PC-3 (cell line): ENCODE measurements around the gene CP. TPM values are rescaled to one million over a fixed set of nuclear protein-coding genes. Genes with fewer than 3 reads are reported as not detected.

Source experiments
- ATAC-seq: fragments of 200-7000 bp; cut with Tn5 transposase; 2 replicates; pipeline ENCODE4 v1.9.1; 2020; ENCODE audit warnings: mild to moderate bottlenecking, moderate library complexity
- BruUV-seq: library from RNA; stranded (reverse); fragments of 400-500 nt; replicated peaks from 2 replicates; lab custom pipeline; 2021; lab: Mats Ljungman, UMichigan
- CTCF ChIA-PET: fragments of 300-600 bp; sonication (Branson Sonifier 250); formaldehyde crosslinking; loops from one replicate; lab custom pipeline; 2022; ENCODE audit warnings: antibody characterized with exemption; lab: Charles Lee
- POLR2A ChIA-PET: fragments of 300-600 bp; sonication (Branson Sonifier 250); formaldehyde crosslinking; loops from one replicate; lab custom pipeline; 2022; ENCODE audit warnings: antibody characterized with exemption; ENCODE audit not compliant: unreplicated experiment; lab: Charles Lee
- DNase-seq: peaks from one replicate; pipeline ENCODE4 v3.0.0-alpha.2; 2015
- H2AFZ ChIP-seq: fragments of 300-600 bp; sonication (generic); 2 replicates; pipeline ENCODE4 v1.6.0; 2016; ENCODE audit warnings: antibody characterized with exemption, low read length
- H3F3A ChIP-seq: fragments of 300-600 bp; sonication (generic); one replicate; pipeline ENCODE4 v1.6.0; 2017; ENCODE audit warnings: antibody characterized with exemption, low read length, control low read depth, mild to moderate bottlenecking; ENCODE audit not compliant: unreplicated experiment
- H3K27ac ChIP-seq: fragments of 300-600 bp; sonication (generic); 2 replicates; pipeline ENCODE4 v1.5.1; 2016; ENCODE audit warnings: mild to moderate bottlenecking, low read length
- H3K27me3 ChIP-seq: fragments of 300-600 bp; sonication (generic); 2 replicates; pipeline ENCODE4 v1.6.1; 2016; ENCODE audit warnings: low read length, mixed read lengths
- H3K36me3 ChIP-seq: fragments of 300-600 bp; sonication (generic); 2 replicates; pipeline ENCODE4 v1.6.1; 2016; ENCODE audit warnings: low read depth, mixed run types, low read length, mixed read lengths
- H3K4me1 ChIP-seq: fragments of 300-600 bp; sonication (generic); 2 replicates; pipeline ENCODE4 v1.5.1; 2016; ENCODE audit warnings: low read length; ENCODE audit not compliant: insufficient read depth
- H3K4me2 ChIP-seq: fragments of 300-600 bp; sonication (generic); 2 replicates; pipeline ENCODE4 v1.6.0; 2016; ENCODE audit warnings: low read length
- H3K4me3 ChIP-seq: fragments of 300-600 bp; sonication (generic); 2 replicates; pipeline ENCODE4 v1.5.1; 2016; ENCODE audit warnings: mild to moderate bottlenecking, low read length, mixed read lengths
- H3K79me2 ChIP-seq: fragments of 300-600 bp; sonication (generic); 2 replicates; pipeline ENCODE4 v1.6.1; 2017; ENCODE audit warnings: low read length, mixed read lengths
- H3K9ac ChIP-seq: fragments of 300-600 bp; sonication (generic); 2 replicates; pipeline ENCODE4 v1.6.0; 2016; ENCODE audit warnings: mild to moderate bottlenecking, low read length
- H3K9me2 ChIP-seq: fragments of 300-600 bp; sonication (generic); replicated peaks from 2 replicates; pipeline ENCODE4 v1.6.1; 2016; ENCODE audit warnings: mixed run types, low read length, mixed read lengths
- H3K9me3 ChIP-seq: fragments of 300-600 bp; sonication (generic); 2 replicates; pipeline ENCODE4 v1.6.1; 2016; ENCODE audit warnings: low read length, mixed read lengths
- H4K20me1 ChIP-seq: fragments of 300-600 bp; sonication (generic); 2 replicates; pipeline ENCODE4 v1.6.1; 2016; ENCODE audit warnings: low read length, mixed read lengths
- CTCF ChIP-seq: fragments of 300-600 bp; sonication (generic); conservative IDR thresholded peaks from 2 replicates; pipeline ENCODE4 v1.5.1; 2017; ENCODE audit warnings: antibody characterized with exemption, low read depth, mild to moderate bottlenecking, low read length
- EZH2 ChIP-seq: fragments of 300-600 bp; sonication (generic); IDR thresholded peaks from one replicate; pipeline ENCODE4 v1.6.1; 2017; ENCODE audit warnings: antibody characterized with exemption, mild to moderate bottlenecking, low read length; ENCODE audit not compliant: unreplicated experiment
- EZH2phosphoT487 ChIP-seq: fragments of 300-600 bp; sonication (generic); IDR thresholded peaks from 2 replicates; pipeline ENCODE4 v1.6.1; 2018; ENCODE audit warnings: mild to moderate bottlenecking, antibody characterized with exemption, low read length, borderline replicate concordance
- intact Hi-C: fragments of 100-400 bp; cut with micrococcal nuclease; formaldehyde crosslinking; loops from 2 replicates; pipeline ENCODE4 v1.9.0; 2023
- total RNA-seq: library from RNA; depleted of rRNA; stranded (reverse); fragments of >200 nt; gene quantifications from 2 replicates; pipeline ENCODE4 v1.2.3, GENCODE V29; 2014

CP gene
- total RNA-seq, 1 experiment from 2014 or later, result 0.04 TPM

- CTCF ChIA-PET, result no interaction called here
- no peak for TF ChIP-seq EZH2phosphoT487
- TF ChIP-seq EZH2, result no peak
- no peak for TF ChIP-seq CTCF
- H3K36me3 ChIP-seq, result peaks cover 10% of the 10 kb centered on the region
- H3K27me3 ChIP-seq, result no peaks in the 10 kb centered on the region
- no peak for DNase-seq
- no peaks in the 10 kb centered on the region for H3K9me3 ChIP-seq
- H3F3A ChIP-seq, result no peaks in the 10 kb centered on the region
- H3K79me2 ChIP-seq, result no peaks in the 10 kb centered on the region
- POLR2A ChIA-PET, result no interaction called here
- H3K9me2 ChIP-seq, result no peaks in the 10 kb centered on the region
- BruUV-seq, result no TSS peak
- intact Hi-C loops, result no loop called here
- H3K4me3 ChIP-seq, result no peak overlapping the region
- H2AFZ ChIP-seq, result no peak overlapping the region
- H3K4me1 ChIP-seq, result no peaks in the 10 kb centered on the region
- no peak overlapping the region for H3K9ac ChIP-seq
- no peak for ATAC-seq
- H3K27ac ChIP-seq, result no peak overlapping the region
- no peak overlapping the region for H3K4me2 ChIP-seq
- no peaks in the 10 kb centered on the region for H4K20me1 ChIP-seq
These were observed 75.7 kb downstream of the CP start for GRCh38 chr3:149145974-149146373.

GRCh38 chr3:149145356-149145755, 76.3 kb downstream of the CP start:
- Histone ChIP-seq H3K9me3 (no peaks in the 10 kb centered on the region), H3F3A (no peaks in the 10 kb centered on the region), H3K4me2 (no peak overlapping the region), H3K9ac (no peak overlapping the region), H3K79me2 (no peaks in the 10 kb centered on the region), H2AFZ (no peak overlapping the region), H3K27me3 (no peaks in the 10 kb centered on the region), H3K4me1 (no peaks in the 10 kb centered on the region), H3K27ac (no peak overlapping the region), H3K36me3 (peaks cover 10% of the 10 kb centered on the region), H3K4me3 (no peak overlapping the region), H4K20me1 (no peaks in the 10 kb centered on the region), H3K9me2 (no peaks in the 10 kb centered on the region)
- intact Hi-C loops, result no loop called here
- BruUV-seq, result no TSS peak
- no peak for TF ChIP-seq CTCF
- TF ChIP-seq EZH2, result no peak
- no peak for TF ChIP-seq EZH2phosphoT487
- ATAC-seq (no peak), DNase-seq (no peak)
- POLR2A ChIA-PET, result no interaction called here
- CTCF ChIA-PET, result no interaction called here

GRCh38 chr3:149142682-149143081, 78.9 kb downstream of the CP start:
- DNase-seq (no peak), ATAC-seq (no peak)
- Histone ChIP-seq H3K4me3 (no peak overlapping the region), H3F3A (no peaks in the 10 kb centered on the region), H3K27me3 (no peaks in the 10 kb centered on the region), H2AFZ (no peak overlapping the region), H3K9me3 (no peaks in the 10 kb centered on the region), H4K20me1 (no peaks in the 10 kb centered on the region), H3K36me3 (peaks cover 5% of the 10 kb centered on the region), H3K27ac (no peak overlapping the region), H3K79me2 (no peaks in the 10 kb centered on the region), H3K9ac (no peak overlapping the region), H3K4me2 (no peak overlapping the region), H3K4me1 (no peaks in the 10 kb centered on the region), H3K9me2 (no peaks in the 10 kb centered on the region)
- BruUV-seq, result no TSS peak
- intact Hi-C loops, result no loop called here
- POLR2A ChIA-PET, result no interaction called here
- CTCF ChIA-PET, result no interaction called here
- TF ChIP-seq EZH2phosphoT487 (no peak), EZH2 (no peak), CTCF (no peak)
